GM19468 (cell line): ENCODE results near the gene TBC1D13.
"Not testable (repeated sequence)": the region's sequence is repeated elsewhere in the genome, so short reads cannot be mapped to it uniquely, and the experiment has no call there.

Experiments used
- ATAC-seq: cut with Tn5 transposase; IDR thresholded peaks from one replicate; pipeline ENCODE4 v1.9.1; 2021; ENCODE audit warnings: mild to moderate bottlenecking, moderate library complexity, moderate number of reproducible peaks; ENCODE audit not compliant: unreplicated experiment; ENCODE audit errors: extremely low read depth

TBC1D13 gene

DNA sequence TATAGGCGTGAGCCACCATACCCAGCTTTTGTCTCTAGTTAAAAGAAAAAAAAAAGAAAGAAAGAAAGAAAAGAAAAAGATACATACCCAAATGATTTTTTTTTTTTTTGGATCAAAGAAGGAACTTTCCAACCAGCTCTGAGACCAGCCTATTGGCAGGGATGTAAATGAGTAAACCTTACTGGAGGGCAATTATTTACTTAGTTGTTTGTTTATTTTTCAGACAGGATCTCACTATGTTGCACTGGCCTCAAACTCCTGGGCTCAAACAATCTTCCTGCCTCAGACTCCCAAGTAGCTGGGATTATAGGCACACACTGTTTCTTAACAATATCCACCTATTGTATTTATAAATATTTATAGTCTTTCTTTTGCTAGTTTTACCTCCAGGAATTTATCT, 53.5 kb downstream of the TBC1D13 start:
- ATAC-seq, result no peak

GRCh38 chr9:128841694-128842492, 54.8 kb downstream of the TBC1D13 start:
- ATAC-seq, result no peak

DNA sequence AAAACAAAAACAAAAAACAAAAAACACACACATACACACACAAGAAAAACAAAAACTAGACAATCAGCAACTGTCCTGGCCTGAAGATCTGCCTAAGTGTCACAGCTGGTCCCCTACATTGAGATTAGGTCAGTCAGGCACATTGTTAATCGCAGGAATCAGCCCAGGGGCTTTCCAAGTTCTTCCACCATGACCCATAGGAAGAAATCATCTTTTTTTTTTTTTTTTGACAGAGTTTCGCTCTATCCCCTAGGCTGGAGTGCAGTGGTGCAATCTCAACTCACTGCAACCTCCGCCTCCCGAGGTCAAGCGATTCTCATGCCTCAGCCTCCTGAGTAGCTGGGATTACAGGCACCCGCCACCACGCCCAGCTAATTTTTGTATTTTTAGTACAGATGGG, 56.1 kb downstream of the TBC1D13 start:
- ATAC-seq, result not testable (repeated sequence)

DNA sequence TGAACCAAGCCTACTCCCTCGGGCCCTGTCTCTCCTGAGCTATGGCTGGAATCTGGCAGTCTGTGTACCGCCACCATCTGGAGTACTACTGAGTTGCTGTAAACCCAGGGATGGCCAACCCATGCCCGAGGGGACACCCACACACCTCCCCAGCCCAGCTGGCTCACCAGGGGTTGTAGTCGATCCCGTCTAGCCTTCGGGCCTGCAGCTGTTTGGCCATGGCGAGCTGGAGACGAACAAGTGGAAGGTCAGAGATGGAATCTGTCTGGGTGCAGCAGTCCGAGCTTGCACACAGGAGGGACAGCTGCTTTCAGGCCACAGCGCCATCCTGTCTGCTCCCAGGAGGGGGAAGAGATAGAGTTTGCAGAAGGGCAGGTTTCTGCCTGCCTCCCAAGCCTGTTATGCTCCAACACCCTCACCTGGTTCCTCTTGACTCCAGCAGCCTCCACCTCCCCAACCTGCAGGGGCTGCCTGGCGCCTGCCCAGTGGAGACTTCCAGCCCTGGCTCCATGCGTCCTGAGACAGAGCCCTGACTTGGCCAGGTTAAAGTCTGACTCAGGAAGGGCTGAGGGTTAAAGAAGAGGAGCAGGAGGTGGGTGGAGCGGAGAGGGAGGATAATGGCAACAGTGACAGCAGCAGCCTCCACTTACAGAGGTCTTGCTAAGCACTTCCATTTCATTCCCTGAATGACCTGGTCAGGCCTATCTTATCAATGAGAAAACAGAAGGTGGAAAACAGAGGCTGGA, 58.3 kb downstream of the TBC1D13 start:
- ATAC-seq, result no peak

GRCh38 chr9:128846680-128847030, 59.6 kb downstream of the TBC1D13 start:
- no peak for ATAC-seq

- ATAC-seq, result no peak
Measured at GRCh38 chr9:128847803-128848202, 60.8 kb downstream of the TBC1D13 start.

- not testable (repeated sequence) for ATAC-seq
Measured at GRCh38 chr9:128851024-128851423, 64.0 kb downstream of the TBC1D13 start.

GRCh38 chr9:128851779-128852600, 64.9 kb downstream of the TBC1D13 start:
- ATAC-seq, result not testable (repeated sequence)

GRCh38 chr9:128852646-128853045, 65.6 kb downstream of the TBC1D13 start:
- not testable (repeated sequence) for ATAC-seq

DNA sequence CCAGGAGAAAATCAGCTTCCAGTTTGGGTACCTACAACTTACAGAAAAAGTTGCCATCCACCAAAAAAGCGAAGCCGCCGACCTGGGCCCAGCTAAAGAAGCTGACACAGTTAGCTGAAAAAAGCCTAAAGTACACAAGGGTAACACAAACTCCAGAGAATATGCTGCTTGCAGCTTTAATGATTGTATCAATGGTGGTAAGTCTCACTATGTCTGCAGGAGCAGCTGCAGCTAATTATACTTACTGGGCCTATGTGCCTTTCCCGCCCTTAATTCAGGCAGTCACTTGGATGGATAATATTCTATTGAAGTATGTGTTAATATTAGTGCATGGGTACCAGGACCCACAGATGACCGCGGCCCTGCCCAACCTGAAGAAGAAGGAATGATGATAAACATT, 67.4 kb downstream of the TBC1D13 start:
- not testable (repeated sequence) for ATAC-seq

DNA sequence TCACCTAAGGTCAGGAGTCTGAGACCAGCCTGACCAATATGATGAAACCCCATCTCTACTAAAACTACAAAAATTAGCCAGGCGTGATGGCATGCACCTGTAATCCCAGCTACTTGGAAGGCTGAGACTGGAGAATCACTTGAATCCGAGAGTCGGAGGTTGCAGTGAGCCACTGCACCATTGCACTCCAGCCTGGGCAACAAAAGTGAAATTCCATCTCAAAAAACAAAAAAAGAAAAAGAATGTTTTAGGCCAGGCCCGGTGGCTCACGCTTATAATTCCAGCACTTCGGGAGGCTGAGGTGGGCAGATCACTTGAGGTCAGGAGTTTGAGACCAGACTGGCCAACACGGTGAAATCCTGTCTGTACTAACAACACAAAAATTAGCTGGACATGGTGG, 71.4 kb downstream of the TBC1D13 start:
- not testable (repeated sequence) for ATAC-seq
